ENCODE results near the gene VSIR.

The VSIR gene

DNA sequence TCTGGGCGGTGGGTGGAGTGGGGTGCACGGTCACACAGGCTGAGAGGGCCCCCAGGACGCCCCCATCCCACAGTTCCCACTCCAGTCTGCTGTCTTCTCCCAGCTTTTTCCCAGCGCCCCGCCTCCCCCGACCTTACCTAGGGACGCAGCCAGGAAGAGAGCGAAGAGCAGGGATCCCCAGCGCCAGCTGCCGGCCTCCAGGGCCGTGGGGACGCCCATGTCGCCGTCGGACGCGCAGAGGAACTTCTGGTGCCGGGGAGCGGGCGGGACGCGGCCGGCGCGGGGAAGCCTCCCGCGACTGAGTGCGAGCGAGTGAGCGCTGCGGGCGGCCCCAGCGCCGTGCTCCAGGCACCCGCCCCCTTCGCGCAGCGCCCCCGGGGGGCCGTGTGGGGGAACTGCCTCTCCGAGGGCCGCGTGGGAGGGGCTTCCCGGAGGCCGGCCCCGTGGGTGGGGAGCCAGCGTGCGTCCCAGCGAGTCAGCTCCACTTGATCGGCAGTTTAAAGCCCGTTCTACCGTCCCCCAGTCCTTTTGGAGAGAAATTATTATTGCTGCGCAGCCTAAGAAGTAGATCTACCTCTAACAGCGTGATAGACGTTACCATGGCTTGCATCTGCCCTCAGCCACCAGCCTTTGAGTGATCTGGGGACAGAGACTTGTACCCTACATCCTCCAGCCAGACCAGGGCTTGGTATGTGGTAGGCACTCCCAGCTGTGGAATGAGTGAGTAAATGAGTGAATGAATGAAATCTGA, at the start of gene VSIR:
Gene VSIR (minus strand): TSS at position 300 of the 751 bp plus-strand sequence. CDS start 81 bp downstream, at position 219.
- DNase-seq = peak; percentile 58

DNA sequence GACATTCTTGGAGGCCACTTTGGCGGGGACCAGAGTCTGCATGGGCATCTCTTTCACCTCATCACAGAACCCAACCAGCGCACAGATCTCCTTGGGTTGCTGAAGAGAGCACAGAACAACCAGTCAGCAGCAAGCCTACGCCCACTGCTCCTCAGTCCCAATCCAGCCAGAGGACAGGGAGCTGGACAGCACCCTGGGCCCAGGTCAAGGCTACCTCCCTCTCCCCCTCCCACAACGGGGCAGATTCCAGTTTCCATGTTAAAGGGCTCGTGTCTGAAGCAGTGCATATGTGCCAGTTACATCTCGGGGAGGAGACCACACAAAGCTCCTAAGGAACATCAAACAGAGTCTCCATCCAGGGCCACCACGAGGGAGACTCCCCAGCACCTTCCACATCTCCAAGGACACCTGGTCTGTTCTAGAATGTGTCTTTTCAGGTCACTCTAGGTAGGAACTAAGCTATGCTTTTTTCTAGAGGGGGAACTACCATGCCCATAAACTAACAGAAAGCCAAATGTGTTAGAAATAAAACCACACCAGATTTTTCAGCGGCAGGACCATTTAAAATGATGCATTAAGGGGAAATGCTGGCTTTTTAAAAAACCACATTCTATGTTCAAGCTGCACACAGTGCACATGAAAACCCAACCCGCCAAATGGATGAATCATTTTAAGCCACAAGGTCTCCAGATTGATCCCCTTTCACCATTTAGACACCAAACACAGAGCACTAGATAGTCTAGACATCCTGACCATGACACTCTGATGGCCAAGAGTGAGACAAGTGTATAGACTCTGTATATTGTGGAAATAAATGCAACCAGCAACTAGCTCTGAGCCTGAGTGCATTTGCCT, 48.8 kb upstream of the VSIR start:
- no peak for DNase-seq

DNA sequence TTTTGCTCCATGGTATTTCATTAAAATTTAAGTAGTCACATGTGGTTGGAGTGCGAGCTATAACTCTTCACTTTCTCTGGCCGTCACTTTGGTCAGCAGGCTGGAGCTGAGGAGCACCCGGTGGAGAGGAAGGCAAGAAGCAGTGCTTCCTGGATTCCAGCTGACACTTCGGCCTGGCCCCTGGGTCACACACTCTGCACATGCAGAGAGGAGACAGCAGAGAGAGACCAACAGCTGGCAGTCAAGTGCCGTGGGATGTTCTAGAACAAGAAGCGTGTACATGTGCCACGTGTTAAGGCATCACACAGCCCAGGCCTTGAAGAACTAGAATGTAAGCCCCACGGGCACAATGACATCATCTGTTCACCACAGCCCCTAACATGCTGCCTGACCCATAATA, 47.6 kb upstream of the VSIR start:
- no peak for DNase-seq

DNA sequence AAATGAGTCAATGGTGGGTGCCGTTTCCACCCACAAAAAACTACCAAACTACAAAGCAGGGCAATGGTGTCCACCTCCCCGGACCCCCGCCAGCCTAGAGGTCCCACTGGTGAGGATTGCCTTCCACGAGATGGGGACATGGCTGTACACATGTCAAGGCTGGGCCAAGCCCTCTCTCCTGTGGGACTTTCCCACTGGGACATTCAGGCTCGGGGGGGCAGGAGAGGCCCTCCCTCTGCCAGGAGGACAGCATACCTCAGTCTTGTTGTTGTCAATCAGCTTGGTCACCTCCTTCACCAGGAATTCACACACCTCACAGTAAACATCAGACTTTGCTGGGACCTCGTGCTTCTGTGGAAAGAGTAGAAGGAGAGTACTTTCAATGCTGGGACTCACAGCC, 46.7 kb upstream of the VSIR start:
- no peak for DNase-seq

DNA sequence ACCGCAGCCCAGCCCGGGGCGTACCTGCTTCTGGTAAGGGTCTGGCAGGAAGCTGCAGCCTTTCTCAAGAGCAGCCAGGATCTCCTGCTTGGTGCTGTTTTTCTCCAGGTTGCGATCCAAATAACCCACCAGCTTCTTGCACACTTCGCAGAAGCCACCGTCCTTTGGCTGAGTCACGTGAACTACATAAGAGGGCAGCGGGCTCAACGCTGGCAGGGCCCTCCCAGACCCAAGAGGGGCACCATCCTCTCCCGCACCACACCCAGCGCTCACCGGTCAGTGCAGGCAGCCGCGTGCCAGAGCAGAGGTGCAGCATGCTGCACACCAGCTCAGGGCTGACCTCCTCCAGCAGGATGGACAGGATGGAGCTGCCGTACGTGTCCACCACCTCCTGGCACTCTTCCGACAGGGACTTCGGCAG, 46.1 kb upstream of the VSIR start:
- DNase-seq = no peak

DNA sequence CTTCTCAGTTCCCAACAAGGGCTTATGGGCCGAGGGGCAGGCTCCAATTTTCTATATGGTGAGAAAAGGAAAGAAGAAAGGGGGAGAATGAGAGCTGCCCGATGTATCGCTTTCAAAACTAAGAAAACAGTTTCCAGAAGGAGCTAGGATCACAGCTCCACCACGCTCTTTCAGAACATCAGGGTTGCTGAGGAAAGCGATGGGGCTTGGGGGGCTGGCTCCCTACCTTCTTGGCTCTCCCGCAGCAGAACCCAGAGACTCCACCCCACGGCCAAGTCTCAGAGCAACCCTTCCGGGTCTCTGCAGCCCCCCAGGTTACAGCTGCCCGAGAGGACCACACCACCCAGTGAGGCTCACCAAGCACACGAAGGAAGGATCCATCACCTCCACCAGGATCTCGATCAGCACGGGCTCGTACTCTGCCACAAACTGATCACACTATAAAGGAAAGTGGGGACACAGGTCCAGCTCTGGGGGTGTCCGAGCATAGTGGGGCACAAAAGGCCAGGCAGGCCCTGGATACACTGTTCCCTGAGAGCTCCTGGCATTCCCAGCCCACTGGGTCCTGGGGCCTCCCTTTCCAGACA, 45.4 kb upstream of the VSIR start:
- DNase-seq = no peak

DNA sequence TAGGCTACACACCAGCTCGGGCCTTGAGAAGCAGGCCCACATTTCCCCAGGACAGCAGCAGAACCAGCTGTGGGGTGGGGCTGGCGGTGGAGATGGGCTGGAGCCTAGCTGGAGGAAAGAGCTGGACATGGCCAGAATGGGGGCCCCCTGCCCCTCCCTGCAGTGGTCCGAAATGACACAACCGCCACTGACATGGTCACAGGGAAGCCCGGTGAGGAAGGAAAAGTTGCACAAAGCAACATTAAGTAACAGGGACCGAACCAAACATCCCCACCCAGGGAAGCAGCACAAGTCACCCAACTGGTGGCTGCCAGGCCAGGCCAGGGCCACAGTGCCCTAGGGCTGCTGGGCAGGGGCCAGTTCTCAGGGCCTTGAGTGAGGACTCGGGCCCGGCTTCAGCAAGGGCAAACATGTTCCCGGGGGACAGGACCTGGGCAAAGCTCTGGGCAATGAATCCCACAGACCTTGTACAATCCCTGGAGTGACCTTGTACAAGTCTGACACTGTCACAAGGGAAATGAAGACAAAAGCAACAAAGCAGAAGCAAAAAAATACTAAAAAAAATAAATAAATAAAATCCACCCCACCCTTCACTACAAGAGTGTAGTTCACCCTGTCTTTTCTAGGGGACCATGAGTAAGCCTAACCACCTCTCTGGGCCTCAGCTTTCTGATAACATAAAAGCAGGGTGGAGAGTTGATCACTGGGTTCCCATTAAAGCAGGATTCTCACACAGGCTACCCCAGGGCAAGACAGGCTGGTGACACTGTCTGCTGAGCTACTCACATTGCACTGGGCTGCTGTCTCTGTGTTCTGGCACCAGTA, 44.7 kb upstream of the VSIR start:
- DNase-seq = no peak

DNA sequence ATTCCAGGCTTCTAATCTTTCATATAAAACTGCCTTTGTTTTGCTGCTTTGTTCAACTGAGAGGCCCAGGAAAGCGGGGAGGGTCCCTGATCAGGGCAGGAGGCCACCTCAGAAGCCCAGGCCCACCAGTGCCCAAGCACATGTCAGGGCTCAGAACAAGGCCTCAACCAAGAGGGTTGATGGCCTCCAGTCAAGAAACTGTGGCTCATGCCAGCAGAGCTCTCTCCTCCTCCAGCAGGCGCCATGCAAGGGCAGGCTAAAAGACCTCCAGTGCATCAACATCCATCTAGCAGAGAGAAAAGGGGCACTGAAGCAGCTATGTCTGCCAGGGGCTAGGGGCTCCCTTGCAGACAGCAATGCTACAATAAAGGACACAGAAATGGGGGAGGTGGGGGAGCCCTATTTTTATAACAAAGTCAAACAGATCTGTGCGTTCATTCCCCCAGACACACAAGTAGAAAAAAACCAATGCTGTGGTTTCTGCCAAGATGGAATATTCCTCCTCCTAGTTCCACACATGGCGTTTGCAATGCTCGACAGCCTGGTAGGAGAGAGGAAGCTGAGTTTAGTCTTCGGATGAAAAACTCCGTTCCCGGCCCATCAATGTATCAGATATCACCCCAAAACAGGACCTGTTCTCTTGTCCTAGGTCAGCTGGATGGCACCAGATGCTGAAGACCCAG, 43.8 kb upstream of the VSIR start:
- DNase-seq = no peak

DNA sequence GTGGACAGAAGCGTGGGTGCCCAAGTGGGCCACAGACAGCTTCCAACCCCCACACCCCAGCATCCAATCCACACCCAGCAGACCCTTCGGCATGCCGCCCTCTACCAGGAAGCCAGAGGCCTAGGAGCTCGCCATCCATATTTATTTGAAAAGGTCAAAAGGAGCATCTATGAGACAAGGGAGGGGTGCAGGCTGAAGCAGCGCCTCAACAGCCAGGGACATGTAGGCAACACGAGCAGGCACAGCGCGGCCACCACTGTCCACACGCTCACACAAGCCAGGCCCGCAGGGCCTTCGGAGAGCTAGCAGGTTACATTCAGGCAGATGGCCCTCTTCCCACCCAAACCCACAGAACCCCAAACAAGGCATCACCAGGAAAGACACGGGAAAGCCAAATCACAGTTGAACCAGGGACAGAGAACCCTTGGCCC, 43.1 kb upstream of the VSIR start:
- no peak for DNase-seq

DNA sequence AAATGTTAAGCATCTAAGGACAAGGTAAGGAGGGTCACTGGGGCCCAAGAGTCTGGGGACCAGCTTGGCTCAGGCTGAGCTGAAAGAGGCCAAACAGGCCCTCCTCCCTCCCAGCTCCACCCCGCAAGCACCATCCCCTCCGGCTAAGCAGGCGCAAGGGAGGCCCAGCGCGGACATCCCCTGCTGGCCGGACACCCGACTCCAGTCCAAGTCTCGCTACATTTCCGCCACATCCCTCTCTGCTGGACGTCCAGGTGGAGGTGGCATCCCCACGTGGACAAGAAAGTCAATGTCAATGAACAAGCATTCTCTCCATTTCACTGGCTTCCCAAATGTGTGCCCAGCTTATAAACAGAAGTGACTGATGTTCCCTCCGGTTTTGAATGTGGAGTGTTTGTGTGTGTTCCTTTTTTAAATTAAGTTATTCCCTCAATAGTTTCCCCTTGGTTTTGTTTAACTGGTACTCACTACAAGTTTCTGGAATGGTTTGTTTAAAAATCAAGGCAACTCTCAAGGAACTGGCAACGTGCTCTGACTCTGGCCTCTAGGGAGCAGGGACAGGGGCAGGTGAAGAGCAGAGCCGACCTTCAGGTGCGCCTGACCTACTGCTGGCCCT, 42.3 kb upstream of the VSIR start:
- no peak for DNase-seq

DNA sequence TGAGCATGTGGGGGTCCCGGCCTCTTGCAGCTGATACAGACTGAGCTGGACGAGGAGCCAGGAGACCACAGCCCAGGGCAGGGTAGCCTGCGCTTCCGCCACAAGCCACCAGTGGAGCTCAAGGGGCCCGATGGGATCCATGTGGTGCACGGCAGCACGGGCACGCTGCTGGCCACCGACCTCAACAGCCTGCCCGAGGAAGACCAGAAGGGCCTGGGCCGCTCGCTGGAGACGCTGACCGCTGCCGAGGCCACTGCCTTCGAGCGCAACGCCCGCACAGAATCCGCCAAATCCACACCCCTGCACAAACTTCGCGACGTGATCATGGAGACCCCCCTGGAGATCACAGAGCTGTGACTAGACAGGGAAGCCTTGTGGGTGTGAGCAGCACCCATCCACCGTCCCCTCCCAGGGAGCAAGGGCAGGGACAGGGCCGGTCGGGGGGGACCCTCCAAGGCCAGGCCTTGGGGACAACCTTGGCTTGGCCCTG, 41.6 kb upstream of the VSIR start:
- DNase-seq = no peak

DNA sequence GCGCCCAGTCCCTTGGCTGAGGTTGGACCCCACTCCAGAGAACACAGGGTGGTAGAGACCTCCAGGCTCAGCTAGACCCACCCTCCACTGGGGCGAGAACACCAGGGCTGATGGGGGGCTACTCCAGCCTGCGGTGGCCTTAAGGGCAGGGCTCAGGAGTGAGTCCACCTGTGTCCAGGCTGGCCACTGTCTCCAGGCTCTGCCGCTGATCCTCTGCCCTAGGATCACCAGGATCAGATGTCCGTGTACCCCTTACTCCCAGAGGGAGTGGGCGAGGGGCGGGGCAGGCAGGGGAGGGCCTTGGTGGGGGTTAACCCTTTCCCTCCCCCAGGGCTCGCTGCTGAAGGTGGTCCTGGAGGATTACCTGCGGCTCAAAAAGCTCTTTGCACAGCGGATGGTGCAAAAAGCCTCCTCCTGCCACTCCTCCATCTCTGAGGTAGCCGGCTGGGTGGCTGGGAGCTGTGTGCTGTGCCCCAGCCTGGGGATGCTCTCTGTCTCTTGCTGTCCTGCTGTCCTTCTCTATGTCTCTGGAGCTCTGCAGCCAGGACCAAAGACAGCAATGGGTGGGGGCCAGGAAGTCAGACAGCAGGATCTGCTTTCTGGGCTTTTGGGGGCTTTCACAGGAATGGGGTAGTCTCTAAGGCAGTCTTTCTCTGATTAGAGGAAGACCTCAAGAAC, 39.7 kb upstream of the VSIR start:
- DNase-seq = no peak

DNA sequence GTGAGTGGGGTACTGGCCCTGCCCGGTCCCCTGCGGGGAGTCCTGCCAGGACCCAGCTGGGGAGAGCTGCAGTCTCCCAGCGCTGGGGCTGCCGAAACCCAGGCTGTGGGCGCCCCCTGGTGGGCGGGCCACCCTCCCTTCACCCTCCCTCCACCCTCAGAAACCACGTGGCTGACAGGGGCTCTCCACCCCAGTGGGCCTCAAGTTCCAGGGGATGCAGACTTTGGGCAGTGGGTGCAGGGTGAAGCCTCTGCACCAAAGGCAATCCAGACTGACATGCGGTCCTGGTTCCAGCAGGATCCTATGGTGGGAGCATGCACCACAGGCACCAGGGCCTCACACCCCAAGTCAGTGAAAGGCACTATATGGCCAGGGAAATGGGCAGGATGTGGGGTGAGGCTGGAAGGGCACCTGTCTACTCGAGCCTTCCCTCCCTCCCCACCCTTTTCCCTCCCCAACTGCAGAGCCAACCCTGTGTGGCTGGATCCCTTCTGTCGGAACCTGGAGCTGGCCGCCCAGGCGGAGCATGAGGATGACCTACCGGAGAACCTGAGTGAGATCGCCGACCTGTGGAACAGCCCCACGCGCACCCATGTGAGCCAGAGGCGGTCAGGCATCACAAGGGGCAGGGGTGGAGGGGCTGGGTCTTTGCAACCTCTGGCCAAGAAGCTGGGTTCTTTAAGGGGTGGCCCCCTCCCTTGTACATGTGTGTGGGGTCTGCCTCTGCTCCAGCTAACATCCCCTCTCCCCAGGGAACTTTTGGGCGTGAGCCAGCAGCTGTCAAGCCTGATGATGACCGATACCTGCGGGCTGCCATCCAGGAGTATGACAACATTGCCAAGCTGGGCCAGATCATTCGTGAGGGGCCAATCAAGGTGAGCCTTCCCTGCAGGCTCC, 38.9 kb upstream of the VSIR start:
- DNase-seq = peak; percentile 13

DNA sequence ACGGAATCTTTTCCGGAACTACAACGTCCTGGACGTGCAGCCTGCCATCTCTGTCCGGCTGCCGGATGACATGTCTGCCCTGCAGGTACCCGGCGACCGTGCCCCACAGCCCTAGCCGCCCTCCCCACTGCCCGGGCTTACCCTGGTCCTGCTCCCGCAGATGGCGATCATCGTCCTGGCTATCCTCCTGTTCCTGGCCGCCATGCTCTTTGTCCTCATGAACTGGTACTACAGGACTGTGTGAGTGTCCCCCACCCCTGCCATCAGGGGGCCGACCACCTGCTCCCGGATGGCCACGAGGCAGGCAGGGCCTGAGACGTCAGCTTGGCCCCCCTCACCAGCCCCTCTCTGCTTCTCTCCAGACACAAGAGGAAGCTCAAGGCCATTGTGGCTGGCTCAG, 38.0 kb upstream of the VSIR start:
- no peak for DNase-seq

DNA sequence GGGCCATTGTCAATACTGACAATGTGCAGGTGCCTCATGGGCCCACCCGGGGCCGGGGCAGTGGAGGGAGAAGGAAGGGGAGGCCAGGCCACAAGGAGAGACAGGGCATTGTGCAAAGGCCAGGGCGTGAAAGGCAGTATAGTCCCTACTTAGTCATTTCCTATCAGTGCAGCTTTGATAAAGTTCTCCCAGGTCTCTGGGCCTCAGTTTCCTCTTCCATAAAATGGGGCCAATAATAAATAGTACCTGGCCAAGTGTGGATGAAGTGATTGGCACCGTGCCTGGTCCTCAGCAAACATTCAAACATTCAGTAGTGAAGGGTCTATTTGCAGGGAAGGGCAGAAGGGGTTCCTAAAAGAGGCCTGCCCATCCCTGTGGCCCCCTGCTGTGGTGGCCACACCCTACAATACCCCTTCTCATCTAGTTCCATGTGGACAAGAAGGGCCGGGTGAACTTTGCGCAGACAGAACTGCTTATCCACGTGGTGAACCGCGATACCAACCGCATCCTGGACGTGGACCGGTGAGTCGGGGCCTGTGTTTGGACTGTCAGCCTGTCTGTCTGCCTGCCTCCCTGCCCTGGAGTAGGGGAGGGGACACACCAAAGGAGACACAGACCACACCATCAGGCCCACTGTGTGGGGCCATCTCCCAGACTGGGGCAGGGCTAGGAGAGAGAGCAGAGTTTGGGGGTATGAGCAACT, 36.9 kb upstream of the VSIR start:
- DNase-seq = no peak

DNA sequence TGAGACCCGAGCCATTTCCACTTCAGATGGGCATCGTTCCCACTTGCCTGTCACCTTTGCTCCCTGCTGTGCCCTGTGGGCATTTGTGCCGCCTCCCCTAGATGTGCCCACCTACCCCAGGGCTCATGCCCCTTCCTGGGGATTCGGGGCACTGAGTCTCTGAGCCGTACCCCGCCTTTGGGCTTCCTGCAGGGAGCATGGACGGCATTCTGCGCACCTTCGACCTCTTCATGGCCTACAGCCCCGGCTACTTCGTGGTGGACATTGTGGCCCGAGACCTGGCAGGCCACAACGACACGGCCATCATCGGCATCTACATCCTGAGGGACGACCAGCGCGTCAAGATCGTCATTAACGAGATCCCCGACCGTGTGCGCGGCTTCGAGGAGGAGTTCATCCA, 36.3 kb upstream of the VSIR start:
- DNase-seq = no peak

DNA sequence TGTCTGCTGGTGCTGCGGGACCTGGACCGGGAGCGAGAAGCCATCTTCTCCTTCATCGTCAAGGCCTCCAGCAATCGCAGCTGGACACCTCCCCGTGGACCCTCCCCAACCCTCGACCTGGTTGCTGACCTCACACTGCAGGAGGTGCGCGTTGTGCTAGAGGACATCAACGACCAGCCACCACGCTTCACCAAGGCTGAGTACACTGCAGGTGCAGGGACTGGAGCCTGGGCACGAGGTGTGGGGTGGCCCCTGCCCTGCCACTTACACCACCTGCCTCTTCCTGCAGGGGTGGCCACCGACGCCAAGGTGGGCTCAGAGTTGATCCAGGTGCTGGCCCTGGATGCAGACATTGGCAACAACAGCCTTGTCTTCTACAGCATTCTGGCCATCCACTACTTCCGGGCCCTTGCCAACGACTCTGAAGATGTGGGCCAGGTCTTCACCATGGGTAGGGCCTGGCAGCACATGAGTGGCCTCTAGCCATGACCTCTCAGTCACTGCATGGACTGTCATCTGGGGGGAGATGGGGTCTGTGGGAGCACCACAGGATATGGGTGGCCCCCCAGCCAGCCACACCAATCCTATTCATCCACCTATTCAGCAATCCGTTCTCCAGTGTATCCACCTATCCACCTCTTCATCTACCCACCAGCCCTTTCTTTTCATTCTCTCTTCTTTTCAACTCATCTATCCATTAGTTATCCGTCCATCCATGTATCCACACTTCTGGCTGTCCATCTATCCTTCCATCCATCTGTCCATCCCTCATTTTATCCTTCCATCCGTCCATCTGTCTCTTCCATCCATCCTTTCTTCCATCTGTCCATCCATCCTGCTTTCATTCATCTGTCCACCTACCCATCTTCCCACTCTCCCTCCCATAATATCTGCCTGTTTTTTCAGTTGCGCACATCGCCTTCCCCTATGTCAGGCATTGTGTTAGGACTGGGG, 34.5 kb upstream of the VSIR start:
- DNase-seq = no peak

Data from GOT3 (cell line).